ENCODE results near the gene ZMYND19.

- TF ChIP-seq CTCF (IDR thresholded peaks at IDR 0.05; ENCODE audit: insufficient read depth, low read length, poor library complexity, severe bottlenecking) (no peak), EZH2phosphoT487 (conservative IDR thresholded peaks at IDR 0.05; ENCODE audit: low read length) (no peak)
Measured at GRCh38 chr9:137615387-137615871, 25.1 kb upstream of the ZMYND19 start.
